Ascending aorta (tissue), 2 donors: Measurements from ENCODE around the gene ARMS2. TPM values are rescaled to one million over a fixed set of nuclear protein-coding genes. Genes with fewer than 3 reads are reported as not detected.

Source experiments
- DNase-seq, 2 donors: peaks; one replicate each; pipeline ENCODE4 v3.0.0-alpha.2; 2019; ENCODE audit warnings: low spot score in 2 of 2
- H3K27ac ChIP-seq, 2 donors: fragments of 200-600 bp; sonication (generic); one replicate each; pipeline ENCODE4 v1.5.1; 2016 to 2017; ENCODE audit warnings: mild to moderate bottlenecking in 1 of 2
- H3K27me3 ChIP-seq: fragments of 200-600 bp; sonication (generic); one replicate; pipeline ENCODE4 v1.5.1; 2017
- H3K36me3 ChIP-seq, 2 donors: fragments of 200-600 bp; sonication (generic); one replicate each; pipeline ENCODE4 v1.5.1; 2016
- H3K4me1 ChIP-seq, 2 donors: fragments of 200-600 bp; sonication (generic); one replicate each; pipeline ENCODE4 v1.5.1; 2016 to 2017; ENCODE audit warnings: mild to moderate bottlenecking in 1 of 2
- H3K4me3 ChIP-seq, 2 donors: fragments of 200-600 bp; sonication (generic); one replicate each; pipeline ENCODE4 v1.5.1; 2016 to 2017; ENCODE audit warnings: mild to moderate bottlenecking in 1 of 2
- H3K9me3 ChIP-seq, 2 donors: fragments of 200-600 bp; sonication (generic); one replicate each; pipeline ENCODE4 v1.5.1; 2016
- CTCF ChIP-seq, 3 experiments: fragments of 200-600 bp in 2 of 3; fragments of 450-650 bp in 1 of 3; sonication (generic) in 2 of 3; IDR thresholded peaks; one replicate each; pipeline ENCODE4 v1.5.1; 2016 to 2019; ENCODE audit warnings: antibody characterized with exemption in 3 of 3, mild to moderate bottlenecking in 1 of 3, moderate library complexity in 1 of 3
- intact Hi-C: fragments of 100-400 bp; cut with DNase I; formaldehyde crosslinking; loops from one replicate; pipeline ENCODE4 v1.15.1; 2023
- total RNA-seq: library from RNA; depleted of rRNA; stranded (reverse); fragments of >200 nt; gene quantifications from one replicate; pipeline ENCODE4 v1.1.0, GENCODE V29; 2016

Gene ARMS2
- total RNA-seq, 1 donor from 2014 or later: not detected

- TF ChIP-seq CTCF (IDR thresholded peaks at IDR 0.05): no peak
- Histone ChIP-seq H3K4me3 (peak overlapping the region in 1 of 2 donors; percentile 2), H3K4me1 (peaks cover 37 to 73% of the 10 kb centered on the region in 2 donors), H3K9me3 (no peaks in the 10 kb centered on the region), H3K36me3 (no peaks in the 10 kb centered on the region), H3K27me3 (no peaks in the 10 kb centered on the region), H3K27ac (peak overlapping the region; percentile 79 to 95)
- intact Hi-C loops: loop anchor here (1.0 to 10.0 kb wide), 4 partner anchors 26 to 1919 kb away; partner anchors contain the start of gene OAT
- peak in 1 of 2 donors; percentile 88 for DNase-seq
Observed at GRCh38 chr10:122495406-122496340, 41.2 kb downstream of the ARMS2 start.

GRCh38 chr10:122497241-122497640 is 42.8 kb downstream of the ARMS2 start:
- no peak overlapping the region for H3K4me3 ChIP-seq
- no peak for TF ChIP-seq CTCF (IDR thresholded peaks at IDR 0.05)
- no peaks in the 10 kb centered on the region for H3K9me3 ChIP-seq
- peaks cover 0 to 5% of the 10 kb centered on the region in 2 donors for H3K36me3 ChIP-seq
- DNase-seq: no peak
- H3K4me1 ChIP-seq: peaks cover 30 to 64% of the 10 kb centered on the region in 2 donors
- H3K27ac ChIP-seq: peak overlapping the region; percentile 79 to 95
- H3K27me3 ChIP-seq: no peaks in the 10 kb centered on the region
- intact Hi-C loops: loop anchor here (5.0 to 10.0 kb wide), 3 partner anchors 210 to 1918 kb away; partner anchors contain the start of gene OAT

DNA sequence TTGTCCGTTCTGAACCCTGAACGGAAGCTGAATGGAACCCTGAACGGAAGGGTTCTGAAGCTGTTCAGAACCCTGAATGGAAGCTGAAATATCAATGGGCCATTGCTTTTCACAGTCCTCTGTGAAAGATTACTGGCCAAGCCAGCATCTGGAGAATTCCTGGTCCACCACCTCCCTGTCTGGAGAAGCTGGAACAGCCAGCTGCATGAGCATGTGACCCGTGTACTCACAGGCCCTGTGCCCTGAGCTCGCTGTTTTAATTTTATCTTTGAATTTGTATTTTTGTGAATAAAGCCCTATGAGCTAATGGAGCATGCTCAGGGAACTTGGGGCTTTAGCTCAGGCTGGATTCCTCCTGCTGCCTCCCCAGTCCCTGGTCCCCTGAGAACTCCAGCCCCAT is 44.1 kb downstream of the ARMS2 start:
- H3K9me3 ChIP-seq: no peaks in the 10 kb centered on the region
- no peak overlapping the region for H3K4me3 ChIP-seq
- peak in 1 of 2 donors; percentile 75 for DNase-seq
- TF ChIP-seq CTCF (IDR thresholded peaks at IDR 0.05): no peak
- peaks cover 27 to 53% of the 10 kb centered on the region in 2 donors for H3K4me1 ChIP-seq
- peak overlapping the region; percentile 79 to 95 for H3K27ac ChIP-seq
- intact Hi-C loops: loop anchor here (2.0 to 10.0 kb wide), 5 partner anchors 36 to 1916 kb away; partner anchors contain the start of gene OAT
- peaks cover 0 to 5% of the 10 kb centered on the region in 2 donors for H3K36me3 ChIP-seq
- no peaks in the 10 kb centered on the region for H3K27me3 ChIP-seq

- peaks cover 0 to 5% of the 10 kb centered on the region in 2 donors for H3K36me3 ChIP-seq
- DNase-seq: no peak
- intact Hi-C loops: loop anchor here (2.0 to 10.0 kb wide), 5 partner anchors 36 to 1916 kb away; partner anchors contain the start of gene OAT
- no peak for TF ChIP-seq CTCF (IDR thresholded peaks at IDR 0.05)
- H3K9me3 ChIP-seq: no peaks in the 10 kb centered on the region
- H3K4me3 ChIP-seq: no peak overlapping the region
- H3K27ac ChIP-seq: peak overlapping the region; percentile 79 to 95
- peaks cover 27 to 51% of the 10 kb centered on the region in 2 donors for H3K4me1 ChIP-seq
- H3K27me3 ChIP-seq: no peaks in the 10 kb centered on the region
Observed at GRCh38 chr10:122499012-122499411, 44.6 kb downstream of the ARMS2 start.

DNA sequence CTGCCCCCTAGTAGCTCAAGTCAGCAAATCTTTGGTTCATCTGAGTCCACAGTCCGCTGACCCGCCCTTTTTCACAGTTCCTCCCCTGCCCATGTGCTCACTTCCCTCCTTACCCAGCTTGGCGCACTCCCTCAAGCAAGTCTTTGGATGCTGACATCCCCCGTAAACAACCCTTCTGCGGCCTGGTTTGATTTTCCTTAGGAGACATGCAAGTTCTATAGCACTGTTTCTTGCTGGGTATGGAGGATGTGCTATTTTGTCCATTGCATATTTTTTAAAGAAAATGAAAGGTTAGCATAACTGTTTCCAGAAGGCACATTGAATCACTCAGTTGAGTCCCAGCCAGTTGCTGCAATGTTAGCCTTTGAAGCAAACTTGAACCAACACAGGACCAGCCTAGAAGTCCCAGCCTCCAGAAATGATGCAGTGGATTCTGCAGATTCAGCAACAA is 45.1 kb downstream of the ARMS2 start:
- peak in 1 of 2 donors; percentile 80 for DNase-seq
- H3K4me3 ChIP-seq: no peak overlapping the region
- peaks cover 24 to 51% of the 10 kb centered on the region in 2 donors for H3K4me1 ChIP-seq
- peak overlapping the region; percentile 79 to 95 for H3K27ac ChIP-seq
- intact Hi-C loops: loop anchor here (2.0 to 10.0 kb wide), 5 partner anchors 37 to 1915 kb away; partner anchors contain the start of gene OAT
- H3K27me3 ChIP-seq: no peaks in the 10 kb centered on the region
- TF ChIP-seq CTCF (IDR thresholded peaks at IDR 0.05): no peak
- H3K9me3 ChIP-seq: no peaks in the 10 kb centered on the region
- peaks cover 0 to 5% of the 10 kb centered on the region in 2 donors for H3K36me3 ChIP-seq
